HG02678 (cell line): ENCODE data around the gene DNPH1.
A peak's percentile ranks its signal among the peaks of the same experiment; 100 is the strongest.

Experiments
- ATAC-seq: cut with Tn5 transposase; IDR thresholded peaks from one replicate; pipeline ENCODE4 v1.9.1; 2021; ENCODE audit warnings: mild to moderate bottlenecking, moderate library complexity; ENCODE audit not compliant: unreplicated experiment

DNPH1 gene

DNA sequence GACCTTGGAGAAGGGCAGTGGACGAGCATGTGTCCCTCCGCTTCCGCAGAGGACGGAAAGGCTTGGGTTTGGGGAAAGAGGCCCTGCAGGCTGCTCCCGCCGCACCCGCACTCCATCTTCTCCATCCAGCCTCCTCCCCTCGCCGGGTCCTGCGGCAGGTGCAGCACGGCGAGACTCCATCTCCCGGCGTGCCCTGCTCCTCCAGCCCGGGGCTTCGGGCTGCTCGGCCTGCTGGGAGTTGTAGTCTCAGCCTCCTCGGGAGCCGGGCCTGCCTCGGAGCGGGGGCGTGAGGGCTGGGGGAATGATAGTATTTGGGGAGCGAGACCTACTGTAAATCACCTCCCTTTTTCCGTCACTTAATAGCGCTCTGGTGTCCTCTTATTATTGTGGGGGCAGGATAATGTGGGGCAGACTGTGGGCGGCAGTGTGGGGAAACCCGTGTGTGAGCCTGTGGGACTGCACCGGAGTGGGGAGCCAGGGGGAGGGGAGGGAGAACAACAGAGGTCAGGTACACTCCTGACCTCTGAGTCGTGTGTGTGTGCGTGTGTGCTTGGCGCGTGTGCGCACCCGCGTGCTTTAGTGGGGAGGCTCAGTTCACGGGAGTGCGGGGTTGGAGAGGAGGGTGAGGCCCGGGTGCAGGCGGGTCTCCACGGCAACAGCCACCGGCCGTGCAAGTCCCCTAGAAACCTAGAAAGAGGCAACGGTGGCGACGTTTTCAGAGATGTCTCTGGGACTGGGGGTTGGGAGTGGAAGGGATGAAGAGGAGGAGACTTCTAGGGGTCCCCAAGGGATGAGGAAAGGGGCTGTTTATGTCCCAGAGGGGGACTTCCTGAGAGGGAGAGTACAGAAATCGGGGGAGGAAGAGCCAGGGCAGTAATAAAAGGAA lies 18.1 kb upstream of the DNPH1 start:
- peak; percentile 94 for ATAC-seq

DNA sequence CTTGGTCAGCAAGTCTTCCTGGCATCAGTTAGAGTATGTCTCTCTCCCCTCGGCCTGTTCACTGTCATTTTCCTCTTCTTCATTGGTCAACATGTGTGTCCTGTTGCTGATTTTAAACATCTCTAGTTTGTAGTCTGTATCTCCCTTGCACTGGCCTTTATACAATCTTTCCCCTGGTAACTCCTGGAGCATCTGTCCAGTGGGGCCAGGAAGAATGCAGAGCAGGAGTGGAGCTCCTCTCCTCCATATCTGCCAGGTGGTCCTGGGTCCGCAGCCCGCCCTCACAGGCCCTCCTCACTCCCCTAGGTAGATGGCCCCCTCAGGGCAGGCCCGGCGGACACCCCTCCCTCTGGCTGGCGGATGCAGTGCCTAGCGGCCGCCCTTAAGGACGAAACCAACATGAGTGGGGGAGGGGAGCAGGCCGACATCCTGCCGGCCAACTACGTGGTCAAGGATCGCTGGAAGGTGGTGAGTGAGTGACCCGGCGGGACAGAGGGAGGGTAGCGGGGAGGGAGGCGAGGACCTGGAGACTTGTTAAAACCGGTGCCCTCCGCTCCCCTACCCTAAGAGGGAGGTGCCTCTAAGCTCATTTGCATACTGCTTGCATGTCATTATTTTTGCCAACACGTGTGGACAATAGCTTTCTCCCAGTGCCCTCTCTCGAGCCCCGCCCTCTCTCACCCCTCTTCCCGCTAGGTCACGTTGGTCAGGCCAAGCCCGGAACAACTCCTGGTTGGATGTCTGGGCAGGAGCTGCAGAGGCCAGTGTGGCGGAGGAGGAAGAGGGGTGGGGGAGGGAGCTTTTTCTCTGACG lies 17.2 kb upstream of the DNPH1 start:
- peak; percentile 29 for ATAC-seq

- ATAC-seq = no peak
Observed at GRCh38 chr6:43243664-43244321, 14.5 kb upstream of the DNPH1 start.

DNA sequence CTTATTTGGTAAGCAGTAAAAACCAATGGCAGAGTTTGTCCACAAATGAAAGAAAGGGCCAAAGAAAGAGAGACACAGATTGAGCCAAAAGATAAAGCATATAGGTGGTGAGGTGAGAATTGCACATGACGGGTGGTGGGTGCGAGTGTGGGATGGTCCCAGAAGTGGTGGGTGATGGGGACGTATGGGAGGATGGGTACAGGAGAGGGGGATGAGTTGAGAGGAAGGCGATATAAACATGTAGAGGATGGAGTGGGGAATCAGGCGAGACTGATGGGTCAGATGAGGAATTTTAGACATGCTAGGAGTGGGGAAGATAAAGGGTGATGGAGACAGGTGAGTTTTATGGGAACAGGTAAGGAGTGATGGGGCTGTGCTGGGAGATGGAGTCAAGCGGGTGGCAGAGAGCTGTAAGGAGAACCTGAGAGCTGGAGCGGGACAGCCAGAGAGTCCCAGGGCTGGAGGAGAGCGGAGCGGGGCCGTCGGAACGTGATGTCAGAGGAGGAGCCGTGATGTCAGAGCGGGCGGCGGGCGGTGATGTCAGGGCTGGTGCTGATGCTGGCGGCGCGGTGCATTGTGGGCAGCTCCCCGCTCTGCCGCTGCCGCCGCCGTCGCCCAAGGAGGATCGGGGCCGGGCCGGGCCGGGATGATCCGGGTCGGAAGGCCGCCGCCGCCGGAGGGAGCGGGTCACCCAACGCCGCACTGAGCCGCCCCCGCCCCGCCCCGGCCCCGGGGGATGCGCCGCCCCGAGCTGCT lies 13.8 kb upstream of the DNPH1 start, which contains the start of gene TTBK1:
Gene TTBK1 (plus strand): TSS at position 574 of the 756 bp plus-strand sequence. CDS start 3,180 bp downstream, outside the sequence.
- no peak for ATAC-seq

DNA sequence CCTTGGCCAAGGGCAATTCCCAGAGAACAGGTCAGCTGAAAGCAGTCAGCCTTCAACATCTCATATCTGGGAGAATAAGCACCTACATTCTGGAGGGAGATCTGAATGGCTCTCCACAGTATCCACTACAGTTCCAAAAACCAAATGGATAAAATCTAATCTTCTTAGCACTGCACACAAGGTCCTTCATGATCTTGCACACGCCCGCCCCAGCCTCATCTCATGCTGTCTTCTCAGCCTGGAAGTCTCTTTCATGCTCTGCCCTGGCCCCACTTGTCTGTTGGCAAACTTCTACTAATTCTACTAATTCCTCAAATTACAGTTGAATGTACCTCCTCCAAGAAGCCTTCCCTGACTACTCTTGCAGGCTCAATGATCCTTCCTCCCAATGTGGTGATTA lies 12.2 kb upstream of the DNPH1 start:
- ATAC-seq = no peak

DNA sequence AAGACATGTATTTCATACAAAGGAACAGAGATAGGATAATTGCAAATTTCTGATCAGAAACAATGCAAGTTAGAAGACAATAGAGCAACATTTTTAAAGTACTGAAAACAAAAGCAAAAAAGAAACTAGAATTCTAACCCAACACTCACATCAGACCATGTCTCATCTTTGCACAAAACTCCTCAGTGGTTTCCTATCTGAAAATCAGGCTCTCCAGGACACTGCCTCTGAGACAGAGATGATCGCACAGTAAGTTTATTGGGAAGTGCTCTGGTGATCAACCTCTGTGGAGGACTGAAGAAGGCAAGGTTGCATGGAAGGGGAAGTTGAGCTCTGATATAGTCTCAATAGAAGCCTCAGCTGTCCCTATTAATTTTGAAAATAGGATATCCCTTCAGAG lies 11.7 kb upstream of the DNPH1 start:
- ATAC-seq = no peak

DNA sequence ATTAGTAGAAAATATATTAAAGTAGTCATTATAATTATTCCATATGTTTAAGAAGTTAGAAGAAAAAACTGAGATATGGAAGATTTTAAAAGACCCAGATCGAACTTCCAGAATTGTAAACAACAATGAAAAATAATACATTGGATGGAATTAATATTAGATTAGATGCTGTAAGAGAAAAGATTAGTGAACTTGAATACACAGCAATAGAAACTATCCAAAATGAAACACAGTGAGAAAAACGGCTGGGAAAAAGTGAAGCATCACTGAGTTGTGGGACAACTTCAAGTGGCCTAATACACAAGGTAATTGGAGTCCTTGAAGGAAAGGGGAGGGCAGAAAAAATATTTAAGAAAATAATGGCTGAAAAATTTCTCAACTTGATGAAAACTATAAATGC lies 9.8 kb upstream of the DNPH1 start:
- no peak for ATAC-seq

GRCh38 chr6:43235841-43236240 lies 6.6 kb upstream of the DNPH1 start:
- no peak for ATAC-seq

GRCh38 chr6:43231735-43232450 lies 2.6 kb upstream of the DNPH1 start:
- ATAC-seq = no peak

- no peak for ATAC-seq
Observed at GRCh38 chr6:43231053-43231452, 1.8 kb upstream of the DNPH1 start.

DNA sequence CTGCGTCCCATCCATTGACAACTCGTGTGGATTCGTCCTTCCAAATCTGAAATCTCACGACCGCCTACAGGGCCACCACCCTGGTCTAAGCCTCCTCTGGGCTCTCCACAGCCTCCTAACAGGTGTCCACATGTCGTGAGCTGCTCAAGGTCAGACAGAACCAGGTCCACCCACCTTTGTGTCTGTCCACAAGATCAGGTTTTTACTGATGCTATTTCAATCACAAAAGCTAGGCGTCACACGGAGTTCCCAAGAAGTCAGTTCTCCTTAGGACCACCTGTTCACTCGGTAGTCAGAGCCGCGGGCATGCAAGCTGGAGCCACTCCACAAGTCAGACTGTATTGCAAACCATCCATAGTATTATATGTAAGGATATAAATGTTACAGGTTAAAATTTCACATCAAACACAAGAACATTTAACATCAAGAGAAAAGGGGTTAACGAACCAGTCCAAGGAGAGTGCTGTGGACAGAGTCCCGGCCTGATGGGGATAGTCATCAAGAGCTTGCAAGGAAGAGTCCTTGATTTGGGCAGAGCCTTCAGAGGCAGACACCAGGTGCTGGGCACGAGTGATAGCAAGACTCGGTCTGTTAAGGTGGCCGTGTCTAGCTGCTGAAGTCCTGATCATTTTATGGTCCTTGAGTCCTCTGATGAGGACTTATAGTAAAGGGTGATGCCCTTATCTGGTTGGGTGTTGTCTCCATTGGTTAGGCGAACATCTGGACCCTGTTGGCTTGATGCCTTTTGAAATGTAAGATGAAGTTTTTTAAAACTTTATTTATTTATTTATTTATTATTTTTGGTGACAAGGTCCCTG lies 731 bp upstream of the DNPH1 start:
- ATAC-seq = no peak

- ATAC-seq = no peak
Observed at GRCh38 chr6:43226192-43226851, 3.0 kb downstream of the DNPH1 start.

DNA sequence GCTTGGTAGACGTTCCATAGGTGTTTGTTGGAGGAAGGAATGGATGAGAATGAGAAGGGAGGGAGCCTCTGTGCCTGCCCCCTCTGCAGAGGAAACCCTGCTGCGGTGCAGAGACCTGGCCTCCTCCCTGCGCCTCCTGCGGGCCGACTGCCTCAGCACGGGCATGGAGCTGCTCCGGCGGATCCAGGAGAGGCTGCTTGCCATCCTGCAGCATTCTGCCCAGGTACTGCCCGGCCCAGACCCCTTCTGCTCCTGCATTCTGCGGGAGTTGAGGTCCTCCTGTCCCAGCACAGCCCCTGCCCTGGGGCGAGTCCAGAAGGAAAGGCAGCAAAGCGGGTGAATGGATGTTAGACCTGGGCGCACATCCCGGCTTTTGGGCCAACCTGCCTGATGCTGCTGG lies 6.1 kb downstream of the DNPH1 start:
- no peak for ATAC-seq

- no peak for ATAC-seq
Observed at GRCh38 chr6:43222418-43223059, 6.7 kb downstream of the DNPH1 start.

GRCh38 chr6:43221046-43221972 lies 8.0 kb downstream of the DNPH1 start:
- ATAC-seq = no peak

DNA sequence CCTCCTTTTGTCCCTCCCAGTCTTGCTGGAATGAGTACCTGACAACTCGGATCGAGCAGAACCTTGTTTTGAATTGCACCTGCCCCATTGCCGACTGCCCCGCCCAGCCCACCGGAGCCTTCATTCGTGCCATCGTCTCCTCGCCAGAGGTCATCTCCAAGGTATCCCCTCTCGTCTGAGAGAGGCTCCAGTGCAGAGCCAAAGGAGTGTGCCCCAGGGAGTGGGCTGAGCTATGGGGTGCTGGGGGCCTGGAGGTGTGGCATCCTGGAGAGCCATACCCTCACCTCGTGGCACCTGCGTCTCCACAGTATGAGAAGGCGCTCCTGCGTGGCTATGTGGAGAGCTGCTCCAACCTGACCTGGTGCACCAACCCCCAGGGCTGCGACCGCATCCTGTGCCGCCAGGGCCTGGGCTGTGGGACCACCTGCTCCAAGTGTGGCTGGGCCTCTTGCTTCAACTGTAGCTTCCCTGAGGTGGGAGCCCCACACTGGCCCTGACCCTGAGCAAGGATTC lies 8.8 kb downstream of the DNPH1 start:
- ATAC-seq = no peak

- ATAC-seq = no peak
Observed at GRCh38 chr6:43219814-43220213, 9.5 kb downstream of the DNPH1 start.
